Trophoblast cell (in vitro differentiated cells and primary cell): Measurements from ENCODE around the gene PDE11A.

Experiments
- DNase-seq, 2 donors: peaks; one replicate each; pipeline ENCODE4 v3.0.0-alpha.2; 2016
- H2AFZ ChIP-seq: 2 replicates; pipeline ENCODE4 v1.6.1; 2013; ENCODE audit warnings: low read length, moderate library complexity, mild to moderate bottlenecking; ENCODE audit not compliant: insufficient read depth, poor library complexity
- H2AK5ac ChIP-seq: 2 replicates; pipeline ENCODE4 v1.6.1; 2013; ENCODE audit warnings: mild to moderate bottlenecking, low read length
- H2BK120ac ChIP-seq: 2 replicates; pipeline ENCODE4 v1.6.1; 2013; ENCODE audit warnings: low read length, mild to moderate bottlenecking, moderate library complexity; ENCODE audit not compliant: insufficient read depth, poor library complexity
- H2BK12ac ChIP-seq: 2 replicates; pipeline ENCODE4 v1.6.1; 2013; ENCODE audit warnings: mild to moderate bottlenecking, low read length, moderate library complexity
- H2BK5ac ChIP-seq: 2 replicates; pipeline ENCODE4 v1.6.1; 2013; ENCODE audit warnings: low read length, low read depth, moderate library complexity, mild to moderate bottlenecking; ENCODE audit not compliant: poor library complexity
- H3K14ac ChIP-seq: 2 replicates; pipeline ENCODE4 v1.6.1; 2013; ENCODE audit warnings: mild to moderate bottlenecking, low read length
- H3K18ac ChIP-seq: 2 replicates; pipeline ENCODE4 v1.6.1; 2013; ENCODE audit warnings: mild to moderate bottlenecking, low read length
- H3K23ac ChIP-seq: 2 replicates; pipeline ENCODE4 v1.6.1; 2013; ENCODE audit warnings: low read length
- H3K27ac ChIP-seq: 2 replicates; pipeline ENCODE4 v1.5.1; 2013; ENCODE audit warnings: low read depth, mild to moderate bottlenecking, inconsistent platforms, low read length, moderate library complexity
- H3K27me3 ChIP-seq: 2 replicates; pipeline ENCODE4 v1.6.1; 2013; ENCODE audit warnings: inconsistent platforms, mild to moderate bottlenecking, low read length, moderate library complexity; ENCODE audit not compliant: insufficient read depth
- H3K36me3 ChIP-seq, 2 experiments: 1 replicate in 1 of 2; 2 replicates in 1 of 2; pipeline ENCODE4 v1.6.1; 2013; ENCODE audit warnings: low read length in 2 of 2, mild to moderate bottlenecking in 2 of 2, moderate library complexity in 1 of 2; ENCODE audit not compliant: insufficient read depth in 2 of 2, control insufficient read depth in 1 of 2
- H3K4ac ChIP-seq: 2 replicates; pipeline ENCODE4 v1.6.1; 2013; ENCODE audit warnings: low read depth, mild to moderate bottlenecking, low read length, moderate library complexity
- H3K4me1 ChIP-seq, 2 experiments: 1 replicate in 1 of 2; 2 replicates in 1 of 2; pipeline ENCODE4 v1.6.1; 2013; ENCODE audit warnings: low read length in 2 of 2, mild to moderate bottlenecking in 2 of 2, moderate library complexity in 1 of 2; ENCODE audit not compliant: insufficient read depth in 2 of 2, control insufficient read depth in 1 of 2
- H3K4me2 ChIP-seq: 2 replicates; pipeline ENCODE4 v1.6.1; 2013; ENCODE audit warnings: inconsistent platforms, mild to moderate bottlenecking, low read length, moderate library complexity
- H3K4me3 ChIP-seq: 2 replicates; pipeline ENCODE4 v1.5.1; 2013; ENCODE audit warnings: mild to moderate bottlenecking, low read depth, low read length, inconsistent platforms
- H3K79me1 ChIP-seq: one replicate; pipeline ENCODE4 v1.6.1; 2013; ENCODE audit warnings: low read length
- H3K79me2 ChIP-seq: 2 replicates; pipeline ENCODE4 v1.6.1; 2013; ENCODE audit warnings: low read length, mild to moderate bottlenecking; ENCODE audit not compliant: control insufficient read depth, insufficient read depth, poor library complexity
- H3K9ac ChIP-seq: 2 replicates; pipeline ENCODE4 v1.6.1; 2013; ENCODE audit warnings: mild to moderate bottlenecking, low read length
- H3K9me3 ChIP-seq: 2 replicates; pipeline ENCODE4 v1.6.1; 2013; ENCODE audit warnings: low read depth, mild to moderate bottlenecking, control low read depth, inconsistent platforms, low read length; ENCODE audit not compliant: insufficient read depth
- H4K12ac ChIP-seq: 2 replicates; pipeline ENCODE4 v1.6.1; 2013; ENCODE audit warnings: low read depth, mild to moderate bottlenecking, low read length, moderate library complexity
- H4K8ac ChIP-seq: 2 replicates; pipeline ENCODE4 v1.6.1; 2013; ENCODE audit warnings: low read depth, mild to moderate bottlenecking, low read length, moderate library complexity
- H4K91ac ChIP-seq: one replicate; pipeline ENCODE4 v1.6.1; 2013; ENCODE audit warnings: low read depth, mild to moderate bottlenecking, low read length, moderate library complexity
- WGBS: extraction: QIAGEN DNeasy Blood & Tissue Kit; methylation state at CpG from one replicate; pipeline ENCODE4 v1.1.7; 2013; ENCODE audit warnings: missing lambda C conversion rate; ENCODE audit not compliant: insufficient read length, insufficient coverage; ENCODE audit errors: extremely low coverage; 5-methylcytosine and 5-hydroxymethylcytosine counted together

Gene PDE11A

GRCh38 chr2:177639262-177639914 is 433.2 kb downstream of the PDE11A start:
- Histone ChIP-seq H3K4ac (no peak overlapping the region), H2BK12ac (no peak overlapping the region), H4K12ac (no peak overlapping the region), H3K79me1 (no peaks in the 10 kb centered on the region), H2AK5ac (no peak overlapping the region), H2AFZ (no peak overlapping the region), H3K79me2 (no peaks in the 10 kb centered on the region), H3K4me3 (no peak overlapping the region), H3K27ac (no peak overlapping the region), H3K27me3 (no peaks in the 10 kb centered on the region), H3K4me1 (no peaks in the 10 kb centered on the region), H3K9me3 (peaks cover 4% of the 10 kb centered on the region), H4K91ac (no peak overlapping the region), H3K36me3 (no peaks in the 10 kb centered on the region), H2BK120ac (no peak overlapping the region), H3K4me2 (no peak overlapping the region), H2BK5ac (no peak overlapping the region), H3K18ac (no peak overlapping the region), H3K9ac (no peak overlapping the region), H4K8ac (no peak overlapping the region), H3K14ac (no peak overlapping the region), H3K23ac (no peak overlapping the region)
- no CpG with 5 or more reads among the region's 2 CpGs for WGBS
- DNase-seq = no peak

GRCh38 chr2:177638507-177638906 is 434.1 kb downstream of the PDE11A start:
- WGBS = no CpG with 5 or more reads among the region's 1 CpG
- H3K9ac ChIP-seq = no peak overlapping the region
- H2AK5ac ChIP-seq = no peak overlapping the region
- H3K4me2 ChIP-seq = no peak overlapping the region
- H3K79me2 ChIP-seq = no peaks in the 10 kb centered on the region
- no peak overlapping the region for H3K4me3 ChIP-seq
- H3K9me3 ChIP-seq = no peaks in the 10 kb centered on the region
- H2BK120ac ChIP-seq = no peak overlapping the region
- H4K8ac ChIP-seq = no peak overlapping the region
- no peak overlapping the region for H2AFZ ChIP-seq
- no peak overlapping the region for H4K12ac ChIP-seq
- H3K14ac ChIP-seq = no peak overlapping the region
- H3K36me3 ChIP-seq = no peaks in the 10 kb centered on the region
- H3K23ac ChIP-seq = no peak overlapping the region
- H3K4me1 ChIP-seq = no peaks in the 10 kb centered on the region
- H2BK5ac ChIP-seq = no peak overlapping the region
- H3K27ac ChIP-seq = no peak overlapping the region
- DNase-seq = no peak
- no peak overlapping the region for H3K18ac ChIP-seq
- H3K4ac ChIP-seq = no peak overlapping the region
- H3K79me1 ChIP-seq = no peaks in the 10 kb centered on the region
- H2BK12ac ChIP-seq = no peak overlapping the region
- H3K27me3 ChIP-seq = no peaks in the 10 kb centered on the region
- no peak overlapping the region for H4K91ac ChIP-seq

- H3K27me3 ChIP-seq = no peaks in the 10 kb centered on the region
- H3K9ac ChIP-seq = no peak overlapping the region
- no CpG with 5 or more reads among the region's 1 CpG for WGBS
- no peak overlapping the region for H3K27ac ChIP-seq
- H2BK120ac ChIP-seq = no peak overlapping the region
- no peaks in the 10 kb centered on the region for H3K4me1 ChIP-seq
- H2BK5ac ChIP-seq = no peak overlapping the region
- DNase-seq = no peak
- H2AFZ ChIP-seq = no peak overlapping the region
- H3K18ac ChIP-seq = no peak overlapping the region
- no peak overlapping the region for H2AK5ac ChIP-seq
- H3K9me3 ChIP-seq = no peaks in the 10 kb centered on the region
- no peak overlapping the region for H3K23ac ChIP-seq
- H3K36me3 ChIP-seq = no peaks in the 10 kb centered on the region
- no peak overlapping the region for H3K4ac ChIP-seq
- H4K91ac ChIP-seq = no peak overlapping the region
- no peaks in the 10 kb centered on the region for H3K79me2 ChIP-seq
- H3K4me3 ChIP-seq = no peak overlapping the region
- no peak overlapping the region for H3K4me2 ChIP-seq
- H2BK12ac ChIP-seq = no peak overlapping the region
- no peaks in the 10 kb centered on the region for H3K79me1 ChIP-seq
- H4K12ac ChIP-seq = no peak overlapping the region
- H3K14ac ChIP-seq = no peak overlapping the region
- H4K8ac ChIP-seq = no peak overlapping the region
These were observed 435.9 kb downstream of the PDE11A start for GRCh38 chr2:177636672-177637071.

DNA sequence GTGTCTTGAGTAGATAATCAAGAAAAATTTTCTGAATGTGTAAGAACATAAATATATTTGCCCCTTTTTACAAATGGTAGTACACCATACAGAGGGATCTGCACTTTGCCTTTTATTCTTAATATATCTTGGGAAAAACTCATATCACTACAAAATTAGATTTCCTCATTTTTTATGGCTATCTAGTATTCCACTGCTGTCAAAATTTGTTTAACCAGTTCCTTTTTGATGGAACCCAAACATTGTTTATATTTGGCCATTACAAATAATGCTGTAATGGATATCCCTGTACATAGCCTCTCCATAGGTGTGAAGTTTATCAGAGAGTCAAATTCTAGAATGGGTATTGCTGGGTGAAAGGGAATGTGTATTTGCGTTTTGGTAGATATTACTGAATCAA is 436.9 kb downstream of the PDE11A start:
- Histone ChIP-seq H2AFZ (no peak overlapping the region), H4K91ac (no peak overlapping the region), H3K4me2 (no peak overlapping the region), H3K79me1 (no peaks in the 10 kb centered on the region), H3K14ac (no peak overlapping the region), H3K23ac (no peak overlapping the region), H3K9ac (no peak overlapping the region), H3K27me3 (no peaks in the 10 kb centered on the region), H2AK5ac (no peak overlapping the region), H2BK120ac (no peak overlapping the region), H3K27ac (no peak overlapping the region), H3K36me3 (no peaks in the 10 kb centered on the region), H3K18ac (no peak overlapping the region), H2BK12ac (no peak overlapping the region), H4K12ac (no peak overlapping the region), H3K4ac (no peak overlapping the region), H3K79me2 (no peaks in the 10 kb centered on the region), H3K9me3 (no peaks in the 10 kb centered on the region), H2BK5ac (no peak overlapping the region), H3K4me3 (no peak overlapping the region), H3K4me1 (no peaks in the 10 kb centered on the region), H4K8ac (no peak overlapping the region)
- WGBS = no CpG with 5 or more reads among the region's 1 CpG
- no peak for DNase-seq
